NCI-H2227 (cell line): ENCODE results near the gene SRRT.
"Not testable (repeated sequence)": the region's sequence is repeated elsewhere in the genome, so short reads cannot be mapped to it uniquely, and the experiment has no call there.

Source experiments
- DNase-seq: peaks from one replicate; lab custom pipeline; 2025; ENCODE audit not compliant: unreplicated experiment; lab: John Stamatoyannopoulos, UW

Gene SRRT

GRCh38 chr7:100854146-100854895 lies 20.6 kb upstream of the SRRT start:
- no peak for DNase-seq

- DNase-seq = not testable (repeated sequence)
These were observed 20.0 kb upstream of the SRRT start for GRCh38 chr7:100854899-100855298.

- no peak for DNase-seq
These were observed 19.4 kb upstream of the SRRT start for GRCh38 chr7:100855515-100855914.

GRCh38 chr7:100856871-100857282 lies 18.0 kb upstream of the SRRT start:
- no peak for DNase-seq

GRCh38 chr7:100859856-100860255 lies 15.0 kb upstream of the SRRT start:
- DNase-seq = no peak

- DNase-seq = no peak
These were observed 13.9 kb upstream of the SRRT start for GRCh38 chr7:100860702-100861615.

GRCh38 chr7:100861616-100861985 lies 13.3 kb upstream of the SRRT start:
- DNase-seq = no peak

- no peak for DNase-seq
These were observed 11.4 kb upstream of the SRRT start for GRCh38 chr7:100863406-100863950.

GRCh38 chr7:100864263-100864845 lies 10.5 kb upstream of the SRRT start:
- DNase-seq = no peak

- DNase-seq = no peak
These were observed 9.5 kb upstream of the SRRT start for GRCh38 chr7:100865372-100865911.

GRCh38 chr7:100865938-100866728 lies 8.8 kb upstream of the SRRT start:
- no peak for DNase-seq

GRCh38 chr7:100866729-100867039 lies 8.2 kb upstream of the SRRT start:
- no peak for DNase-seq

GRCh38 chr7:100867040-100867775 lies 7.7 kb upstream of the SRRT start, which contains the start of gene TRIP6:
TSS of gene TRIP6 (plus strand) at chr7:100867387. CDS start at chr7:100867498, 111 bp downstream.
- DNase-seq = peak; percentile 39

- DNase-seq = no peak
These were observed 7.0 kb upstream of the SRRT start for GRCh38 chr7:100867776-100868485.

GRCh38 chr7:100873599-100874299 lies 1.2 kb upstream of the SRRT start:
- DNase-seq = no peak

- DNase-seq = no peak
These were observed 665 bp upstream of the SRRT start for GRCh38 chr7:100874300-100874576.

- peak; percentile 61 for DNase-seq
These were observed 451 bp downstream of the SRRT start for GRCh38 chr7:100875356-100875751.

- no peak for DNase-seq
These were observed 3.1 kb downstream of the SRRT start for GRCh38 chr7:100878013-100878412.

- DNase-seq = no peak
These were observed 3.8 kb downstream of the SRRT start for GRCh38 chr7:100878685-100879084.
